Astrocyte of the spinal cord (primary cell): Measurements from ENCODE around the gene MREG.

ENCODE experiments used
- DNase-seq: peaks from one replicate; pipeline ENCODE4 v3.0.0; 2011; ENCODE audit warnings: low read depth, low spot score
- H3K4me3 ChIP-seq: 2 replicates; pipeline ENCODE4 v1.5.1; 2011; ENCODE audit warnings: low read depth, mild to moderate bottlenecking, low read length, moderate library complexity
- CTCF ChIP-seq: IDR thresholded peaks from 2 replicates; pipeline ENCODE4 v1.5.1; 2012; ENCODE audit warnings: low read depth, mild to moderate bottlenecking, low read length, inconsistent platforms
- in situ Hi-C: cut with HindIII; loops from 2 replicates; pipeline ENCODE4 v1.10.0; 2017; ENCODE audit warnings: low sequenced_read_pairs

Gene MREG

DNA sequence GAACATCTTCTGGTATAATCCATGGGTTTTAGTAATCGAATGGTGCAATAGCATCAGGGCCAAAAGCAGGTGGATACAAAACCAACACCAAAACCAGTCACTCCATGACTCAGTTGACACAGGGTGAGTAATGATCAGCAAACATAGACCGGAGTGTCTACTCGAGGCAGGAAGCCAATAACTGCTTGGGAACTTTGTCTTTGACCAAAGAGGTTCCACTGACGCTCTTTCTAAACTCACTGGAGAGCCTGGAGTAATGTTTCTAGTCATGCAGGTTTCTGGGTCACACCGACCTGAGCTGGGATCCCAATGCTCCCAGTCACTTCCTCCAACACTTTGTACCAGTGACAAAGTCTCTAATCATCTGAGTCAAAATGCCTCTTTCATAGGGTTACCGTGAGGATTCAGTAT lies 30.9 kb downstream of the MREG start:
- DNase-seq, result peak; percentile 78
- TF ChIP-seq CTCF, result no peak
- in situ Hi-C loops, result no loop called here
- no peak overlapping the region for H3K4me3 ChIP-seq

DNA sequence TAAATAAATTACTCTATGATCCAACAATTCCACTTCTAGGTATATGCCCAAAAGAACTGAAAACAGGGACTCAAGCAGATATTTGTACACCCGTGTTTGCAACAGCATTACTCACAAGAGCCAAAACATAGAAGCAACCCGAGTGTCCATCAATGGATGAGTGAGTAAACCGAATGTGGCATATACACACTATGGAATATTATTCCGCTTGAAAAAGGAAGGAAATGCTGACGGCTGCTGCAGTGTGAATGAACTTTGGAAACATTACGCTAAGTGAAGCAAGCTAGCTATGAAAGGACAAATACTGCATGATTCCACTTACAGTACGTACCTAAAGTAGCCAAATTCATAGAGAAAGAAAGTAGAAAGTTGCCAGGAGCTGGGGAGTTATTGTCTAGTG lies 32.2 kb downstream of the MREG start:
- H3K4me3 ChIP-seq, result no peak overlapping the region
- TF ChIP-seq CTCF, result no peak
- in situ Hi-C loops, result no loop called here
- DNase-seq, result no peak

GRCh38 chr2:215979620-215980019 lies 33.7 kb downstream of the MREG start:
- in situ Hi-C loops, result no loop called here
- DNase-seq, result no peak
- no peak for TF ChIP-seq CTCF
- H3K4me3 ChIP-seq, result no peak overlapping the region

DNA sequence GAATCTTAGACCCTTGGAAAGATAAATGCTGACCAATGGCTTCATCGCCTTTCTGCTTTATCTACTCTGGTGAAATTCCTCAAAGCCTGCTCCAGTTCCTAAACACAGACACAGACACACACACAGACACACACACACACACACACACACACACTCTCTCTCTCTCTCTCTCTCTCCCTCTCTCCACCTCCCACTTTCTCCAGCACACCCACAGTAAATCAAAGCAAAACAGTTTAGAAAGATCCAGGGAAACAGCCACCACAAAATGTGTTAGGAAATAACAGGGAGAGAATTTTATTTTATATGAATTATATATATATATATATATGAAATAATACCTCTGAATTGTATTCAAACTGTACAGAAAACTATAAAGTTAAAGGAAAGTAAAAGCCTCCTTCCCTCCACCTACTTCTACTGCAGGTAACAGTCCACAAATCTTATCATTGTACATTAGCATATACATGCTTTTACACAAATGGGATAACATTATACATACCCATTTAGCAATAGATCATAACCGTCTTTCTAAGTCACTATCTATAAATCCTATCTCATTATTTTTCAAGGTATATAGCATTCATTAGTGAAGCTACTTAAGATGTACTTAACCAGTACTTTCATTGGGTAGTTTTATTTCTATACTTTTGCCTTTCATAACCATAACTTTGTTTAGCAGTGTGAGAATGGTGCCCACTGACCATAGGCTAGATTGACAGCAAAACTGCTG lies 38.5 kb downstream of the MREG start:
- no peak for DNase-seq
- H3K4me3 ChIP-seq, result no peak overlapping the region
- TF ChIP-seq CTCF, result no peak
- in situ Hi-C loops, result no loop called here

DNA sequence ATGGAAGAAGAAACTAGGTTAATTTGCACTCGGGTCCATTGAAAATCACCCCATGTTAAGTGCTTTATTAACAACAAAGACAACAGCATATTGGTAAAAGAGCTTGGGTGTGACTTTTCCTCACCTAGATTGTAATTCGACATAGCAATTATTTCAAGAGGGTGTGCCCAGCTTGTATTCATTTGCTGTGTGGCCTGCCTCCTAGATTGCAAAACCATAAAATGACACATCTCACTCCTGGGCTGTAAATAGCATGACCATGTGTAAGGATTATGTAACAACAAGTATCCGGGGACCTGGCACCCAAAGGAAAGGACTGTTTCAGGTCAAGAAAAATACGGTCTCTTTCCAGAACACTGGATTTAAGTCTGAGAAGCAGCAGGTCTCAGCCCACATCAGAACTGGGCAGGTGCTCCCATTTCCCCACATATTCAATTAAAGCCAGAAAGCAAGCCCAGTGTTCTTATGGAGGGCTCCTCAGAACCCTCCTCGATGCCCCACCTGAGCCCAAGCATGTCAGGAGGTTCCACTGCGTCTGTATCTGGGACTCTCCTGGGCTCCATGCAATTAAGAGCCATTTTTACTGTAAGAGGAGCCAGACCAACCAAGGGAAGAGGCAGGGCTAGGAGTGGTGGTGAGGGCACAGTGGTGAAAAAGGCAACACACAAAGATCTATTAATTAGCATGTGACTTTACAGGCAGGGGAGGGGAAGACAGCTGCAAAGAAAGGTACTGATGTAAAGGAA lies 39.2 kb downstream of the MREG start:
- no peak for DNase-seq
- H3K4me3 ChIP-seq, result no peak overlapping the region
- in situ Hi-C loops, result no loop called here
- no peak for TF ChIP-seq CTCF

DNA sequence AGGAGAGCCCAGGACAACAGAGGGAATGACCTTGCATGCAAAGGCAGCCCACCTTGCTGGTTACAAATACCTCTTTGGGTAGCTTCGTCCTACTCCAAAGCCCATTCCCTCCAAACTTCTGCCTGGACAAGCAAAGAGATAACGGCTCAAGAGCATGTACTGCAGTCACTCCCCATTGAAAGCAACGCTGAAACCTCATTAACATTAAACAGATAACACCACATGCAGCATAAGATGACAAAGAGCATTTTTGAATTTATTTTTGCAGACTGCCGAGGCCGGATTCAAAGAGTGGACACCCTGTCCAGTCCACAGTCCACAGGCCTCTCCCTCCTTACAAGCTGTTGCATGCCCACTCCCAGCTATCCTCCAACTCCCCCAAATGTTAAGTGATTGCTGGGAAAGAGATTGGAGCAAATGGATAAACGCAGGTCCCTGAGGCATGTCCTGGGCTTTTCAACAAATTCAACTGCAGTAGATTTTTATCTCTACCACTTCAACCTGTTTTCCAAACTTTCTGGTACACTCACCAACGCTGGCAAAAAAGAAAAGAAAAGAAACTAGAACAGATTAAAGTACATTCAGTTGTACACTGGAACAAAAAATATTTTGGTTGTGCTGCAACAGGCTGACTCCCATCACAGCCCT lies 40.1 kb downstream of the MREG start:
- in situ Hi-C loops, result no loop called here
- no peak for TF ChIP-seq CTCF
- no peak overlapping the region for H3K4me3 ChIP-seq
- no peak for DNase-seq
